T follicular helper cell (primary cell): ENCODE results near the gene BIK.
"Not testable (repeated sequence)": the region's sequence is repeated elsewhere in the genome, so short reads cannot be mapped to it uniquely, and the experiment has no call there.

ENCODE experiments used
- DNase-seq: peaks from one replicate; pipeline ENCODE4 v3.0.0-alpha.2; 2020; ENCODE audit warnings: low read depth
- total RNA-seq, 2 experiments: gene quantifications; one replicate each; lab custom pipeline; 2026; lab: John Stamatoyannopoulos, UW

BIK gene
- 1.8 to 6.0 reads per million in 2 experiments for total RNA-seq

- peak; percentile 25 for DNase-seq
Observed at GRCh38 chr22:43110444-43110926, at the start of gene BIK. TSS of gene BIK (plus strand) at chr22:43110750. CDS start at chr22:43124023, 13,273 bp downstream.

GRCh38 chr22:43066134-43066533, 44.4 kb upstream of the BIK start:
- no peak for DNase-seq

GRCh38 chr22:43066844-43067385, 43.6 kb upstream of the BIK start:
- DNase-seq = no peak

GRCh38 chr22:43077121-43077877, 33.3 kb upstream of the BIK start:
- no peak for DNase-seq

GRCh38 chr22:43078522-43078921, 32.0 kb upstream of the BIK start:
- DNase-seq = no peak

- DNase-seq = no peak
Observed at GRCh38 chr22:43079742-43080141, 30.8 kb upstream of the BIK start.

GRCh38 chr22:43080616-43081015, 29.9 kb upstream of the BIK start:
- no peak for DNase-seq

- no peak for DNase-seq
Observed at GRCh38 chr22:43081968-43082367, 28.6 kb upstream of the BIK start.

GRCh38 chr22:43085658-43086606, 24.6 kb upstream of the BIK start:
- no peak for DNase-seq

- no peak for DNase-seq
Observed at GRCh38 chr22:43088627-43088983, 21.9 kb upstream of the BIK start.

- DNase-seq = peak; percentile 81
Observed at GRCh38 chr22:43088984-43089717, 21.4 kb upstream of the BIK start, which contains the start of gene TTLL1. TSS of gene TTLL1 (minus strand) at chr22:43089391. CDS start at chr22:43075586, 13,805 bp downstream.

- DNase-seq = no peak
Observed at GRCh38 chr22:43090130-43090789, 20.3 kb upstream of the BIK start.

GRCh38 chr22:43092085-43092484, 18.5 kb upstream of the BIK start:
- no peak for DNase-seq

GRCh38 chr22:43094085-43094484, 16.5 kb upstream of the BIK start:
- no peak for DNase-seq

- DNase-seq = no peak
Observed at GRCh38 chr22:43094551-43094950, 16.0 kb upstream of the BIK start.

GRCh38 chr22:43096420-43096819, 14.1 kb upstream of the BIK start:
- no peak for DNase-seq

- no peak for DNase-seq
Observed at GRCh38 chr22:43098356-43098755, 12.2 kb upstream of the BIK start.

- no peak for DNase-seq
Observed at GRCh38 chr22:43099095-43099494, 11.5 kb upstream of the BIK start.

GRCh38 chr22:43100225-43100624, 10.3 kb upstream of the BIK start:
- DNase-seq = no peak

- no peak for DNase-seq
Observed at GRCh38 chr22:43101306-43101705, 9.2 kb upstream of the BIK start.

- DNase-seq = not testable (repeated sequence)
Observed at GRCh38 chr22:43104056-43104625, 6.4 kb upstream of the BIK start.
